GM10266 (cell line): ENCODE measurements around the gene TUT7.

Experiments used
- DNase-seq: peaks from one replicate; pipeline ENCODE4 v3.0.0; 2012; ENCODE audit errors: extremely low spot score
- CTCF ChIP-seq: IDR thresholded peaks from 2 replicates; pipeline ENCODE4 v1.5.1; 2012; ENCODE audit warnings: mild to moderate bottlenecking, low read depth; ENCODE audit not compliant: control insufficient read depth, insufficient read depth; ENCODE audit errors: missing control alignments

The TUT7 gene

GRCh38 chr9:86347991-86348390 is 6.2 kb downstream of the TUT7 start:
- TF ChIP-seq CTCF = no peak
- DNase-seq = no peak

- no peak for TF ChIP-seq CTCF
- no peak for DNase-seq
These were observed 9.4 kb downstream of the TUT7 start for GRCh38 chr9:86344818-86345217.

- TF ChIP-seq CTCF = no peak
These were observed 11.9 kb downstream of the TUT7 start for GRCh38 chr9:86342269-86342668.

GRCh38 chr9:86341007-86341491 is 13.2 kb downstream of the TUT7 start:
- no peak for TF ChIP-seq CTCF
- no peak for DNase-seq

More at GRCh38 chr9:86342269-86342668, 11.9 kb downstream of the TUT7 start:
- DNase-seq = no peak

GRCh38 chr9:86340356-86341006 is 13.7 kb downstream of the TUT7 start:
- TF ChIP-seq CTCF = no peak
- DNase-seq = no peak

- no peak for TF ChIP-seq CTCF
- DNase-seq = no peak
These were observed 16.6 kb downstream of the TUT7 start for GRCh38 chr9:86337469-86338108.

- no peak for TF ChIP-seq CTCF
- DNase-seq = no peak
These were observed 18.2 kb downstream of the TUT7 start for GRCh38 chr9:86336058-86336457.
